HG03097 (cell line): ENCODE data around the gene TRIM68.

Experiments
- ATAC-seq: cut with Tn5 transposase; IDR thresholded peaks from one replicate; pipeline ENCODE4 v1.9.1; 2021; ENCODE audit not compliant: unreplicated experiment, low FRiP score

The TRIM68 gene

GRCh38 chr11:4607096-4607495 is 935 bp downstream of the TRIM68 start:
- no peak for ATAC-seq

GRCh38 chr11:4606231-4607015 is 1.6 kb downstream of the TRIM68 start:
- ATAC-seq = no peak

GRCh38 chr11:4605057-4605456 is 3.0 kb downstream of the TRIM68 start:
- no peak for ATAC-seq

- no peak for ATAC-seq
Observed at GRCh38 chr11:4593739-4594138, 14.3 kb downstream of the TRIM68 start, which contains the start of gene OR52I1. OR52I1 (plus strand) TSS chr11:4594039; CDS start chr11:4594039, 0 bp downstream.

GRCh38 chr11:4589017-4589416 is 19.0 kb downstream of the TRIM68 start:
- no peak for ATAC-seq

GRCh38 chr11:4581443-4581842 is 26.6 kb downstream of the TRIM68 start, which contains the start of gene OR52I2:
OR52I2 (plus strand) TSS chr11:4581743.
- no peak for ATAC-seq

GRCh38 chr11:4580124-4580523 is 27.9 kb downstream of the TRIM68 start:
- ATAC-seq = no peak

GRCh38 chr11:4578624-4579023 is 29.4 kb downstream of the TRIM68 start:
- no peak for ATAC-seq

GRCh38 chr11:4577761-4578160 is 30.3 kb downstream of the TRIM68 start:
- ATAC-seq = no peak

- ATAC-seq = no peak
Observed at GRCh38 chr11:4576880-4577279, 31.2 kb downstream of the TRIM68 start.

- ATAC-seq = no peak
Observed at GRCh38 chr11:4569075-4569474, 39.0 kb downstream of the TRIM68 start.

- no peak for ATAC-seq
Observed at GRCh38 chr11:4565371-4565770, 42.7 kb downstream of the TRIM68 start.

GRCh38 chr11:4560467-4560866 is 47.6 kb downstream of the TRIM68 start:
- ATAC-seq = no peak

GRCh38 chr11:4559527-4560440 is 48.2 kb downstream of the TRIM68 start:
- ATAC-seq = no peak

GRCh38 chr11:4551346-4551979 is 56.6 kb downstream of the TRIM68 start:
- ATAC-seq = no peak
